K562 (cell line): ENCODE results near the gene FAM83D. TPM values are rescaled to one million over a fixed set of nuclear protein-coding genes. Genes with fewer than 3 reads are reported as not detected.

Experiments used
- CC2D1A ChIP-seq: fragments of 450-650 bp; IDR thresholded peaks from 2 replicates; pipeline ENCODE4 v1.6.1; 2017; ENCODE audit warnings: mild to moderate bottlenecking
- DMBX1 ChIP-seq: fragments of 250-450 bp; sonication (Bioruptor Pico); IDR thresholded peaks from 2 replicates; pipeline ENCODE4 v1.8.0; 2022; ENCODE audit warnings: inconsistent platforms, mild to moderate bottlenecking, moderate library complexity, borderline replicate concordance
- EP300 ChIP-seq: IDR thresholded peaks from 2 replicates; pipeline ENCODE4 v1.6.1; 2012; ENCODE audit warnings: low read length, improper control_type of control experiment
- ETV5 ChIP-seq: sonication (generic); formaldehyde crosslinking; IDR thresholded peaks from 2 replicates; pipeline ENCODE4 v1.4.0; 2020; ENCODE audit warnings: low read depth, mild to moderate bottlenecking, missing genetic modification reagents
- GABPB1 ChIP-seq: sonication (generic); formaldehyde crosslinking; IDR thresholded peaks from 2 replicates; pipeline ENCODE4 v1.8.0; 2022; ENCODE audit warnings: mild to moderate bottlenecking, missing genetic modification reagents
- KDM4B ChIP-seq, 2 experiments: fragments of 450-650 bp in 1 of 2; sonication (generic) in 1 of 2; IDR thresholded peaks; 2 replicates each; pipeline ENCODE4 v1.6.1; 2016 to 2017; ENCODE audit warnings: borderline replicate concordance in 2 of 2, antibody characterized with exemption in 1 of 2, low read depth in 1 of 2, mild to moderate bottlenecking in 1 of 2
- KDM5B ChIP-seq: fragments of 200-600 bp; sonication (generic); IDR thresholded peaks from 2 replicates; pipeline ENCODE4 v1.6.1; 2012; ENCODE audit warnings: low read depth, mild to moderate bottlenecking, moderate library complexity, low read length, control low read depth, inconsistent platforms; ENCODE audit not compliant: insufficient replicate concordance
- KLF1 ChIP-seq: fragments of 450-650 bp; IDR thresholded peaks from 2 replicates; pipeline ENCODE4 v1.6.1; 2016; ENCODE audit warnings: missing genetic modification characterization, missing compliant biosample characterization
- PYGO2 ChIP-seq: fragments of 450-650 bp; IDR thresholded peaks from 2 replicates; pipeline ENCODE4 v1.6.1; 2016; ENCODE audit warnings: mild to moderate bottlenecking, missing genetic modification characterization, moderate library complexity, missing compliant biosample characterization
- TEAD2 ChIP-seq: fragments of 450-650 bp; IDR thresholded peaks from 2 replicates; pipeline ENCODE4 v1.6.1; 2016; ENCODE audit warnings: missing genetic modification characterization, control low read depth, missing compliant biosample characterization
- TFAM ChIP-seq: fragments of 250-450 bp; sonication (Bioruptor Pico); conservative IDR thresholded peaks from 2 replicates; pipeline ENCODE4 v1.5.0; 2021; ENCODE audit warnings: mild to moderate bottlenecking, moderate library complexity
- YY1 ChIP-seq, 3 experiments: IDR thresholded peaks; 2 replicates each; pipeline ENCODE4 v1.6.1; 2011; ENCODE audit warnings: low read length in 2 of 3, mild to moderate bottlenecking in 2 of 3, moderate library complexity in 2 of 3, borderline replicate concordance in 1 of 3, control low read depth in 1 of 3, low read depth in 1 of 3; ENCODE audit not compliant: insufficient read depth in 3 of 3, insufficient replicate concordance in 2 of 3, control insufficient read depth in 1 of 3, insufficient read length in 1 of 3; ENCODE audit errors: extremely low read depth in 1 of 3
- ZBTB17 ChIP-seq: fragments of 450-650 bp; formaldehyde crosslinking; IDR thresholded peaks from 2 replicates; pipeline ENCODE4 v1.4.0; 2020; ENCODE audit warnings: mild to moderate bottlenecking
- ZNF174 ChIP-seq: fragments of 250-450 bp; sonication (Bioruptor Pico); IDR thresholded peaks from 2 replicates; pipeline ENCODE4 v1.4.0; 2020; ENCODE audit warnings: mild to moderate bottlenecking
- ZNF311 ChIP-seq: fragments of 250-450 bp; sonication (Bioruptor Pico); IDR thresholded peaks from 2 replicates; pipeline ENCODE4 v1.4.0; 2020; ENCODE audit warnings: mild to moderate bottlenecking, moderate library complexity
- ZNF436 ChIP-seq: fragments of 250-450, 450-650 bp; sonication (Bioruptor Pico); formaldehyde crosslinking; IDR thresholded peaks from 2 replicates; pipeline ENCODE4 v1.7.0; 2020; ENCODE audit warnings: mild to moderate bottlenecking
- ZNF445 ChIP-seq: fragments of 250-450 bp; sonication (Bioruptor Pico); IDR thresholded peaks from 2 replicates; pipeline ENCODE4 v1.4.0; 2020; ENCODE audit warnings: low read depth, mild to moderate bottlenecking, moderate library complexity
- ZNF584 ChIP-seq: fragments of 200-800 bp; sonication (Bioruptor generic); IDR thresholded peaks from 2 replicates; pipeline ENCODE4 v1.6.1; 2016; ENCODE audit warnings: low read depth, mild to moderate bottlenecking, missing genetic modification characterization, missing compliant biosample characterization
- polyA plus RNA-seq, 8 experiments: library from polyadenylated mRNA; depleted of rRNA in 4 of 8; stranded (reverse) in 5 of 8; unstranded in 3 of 8; fragments of >200 nt; fragmentation: Nextera tagmentation in 2 of 8; fragmentation: Illumina TruSeq in 1 of 8; extraction: Ambion mirVana in 2 of 8; extraction: Trizol in 1 of 8; gene quantifications; 2 replicates each; pipeline versions ENCODE4 v1.2.1 to v1.2.3, GENCODE V29; 2011 to 2014; ENCODE audit warnings: inconsistent platforms in 1 of 8, missing spikeins in 1 of 8
- total RNA-seq, 7 experiments: library from RNA; depleted of rRNA in 6 of 7; stranded (reverse); fragments of >200 nt in 6 of 7; fragmentation: Illumina TruSeq in 2 of 7; extraction: Trizol in 2 of 7; gene quantifications; 2 replicates each; pipeline versions ENCODE4 v1.2.1 to v1.2.3, GENCODE V29; 2011 to 2021; ENCODE audit warnings: low replicate concordance in 1 of 7
- TF ChIP-seq, protein P1 (sequence below), 2 experiments: fragments of 450-650 bp in 1 of 2; sonication (generic) in 1 of 2; formaldehyde crosslinking in 1 of 2; IDR thresholded peaks in 1 of 2; conservative IDR thresholded peaks in 1 of 2; 2 replicates each; pipeline versions ENCODE4 v1.6.1 to v1.8.1; 2016 to 2023; ENCODE audit warnings: mild to moderate bottlenecking in 2 of 2, moderate library complexity in 2 of 2, inconsistent platforms in 1 of 2, missing genetic modification reagents in 1 of 2
- TF ChIP-seq, protein P2 (sequence below): fragments of 250-450 bp; sonication (Bioruptor Pico); IDR thresholded peaks from 2 replicates; pipeline ENCODE4 v1.4.0; 2020; ENCODE audit warnings: mild to moderate bottlenecking, moderate library complexity, borderline replicate concordance
- TF ChIP-seq, protein P3 (sequence below): conservative IDR thresholded peaks from 2 replicates; pipeline ENCODE4 v1.6.1; 2011; ENCODE audit warnings: low read depth, mild to moderate bottlenecking, low read length; ENCODE audit not compliant: control insufficient read depth
- TF ChIP-seq, protein P4 (sequence below): sonication (generic); formaldehyde crosslinking; IDR thresholded peaks from 2 replicates; pipeline ENCODE4 v1.8.1; 2023; ENCODE audit warnings: mild to moderate bottlenecking, missing genetic modification reagents, moderate library complexity

Gene FAM83D
- total and polyA plus RNA-seq, 9 of the 15 experiments (the other 6 are each of a cell fraction or from before 2014, with no cell fraction given) = 8.2 to 66.1 (median 43.5) TPM

DNA sequence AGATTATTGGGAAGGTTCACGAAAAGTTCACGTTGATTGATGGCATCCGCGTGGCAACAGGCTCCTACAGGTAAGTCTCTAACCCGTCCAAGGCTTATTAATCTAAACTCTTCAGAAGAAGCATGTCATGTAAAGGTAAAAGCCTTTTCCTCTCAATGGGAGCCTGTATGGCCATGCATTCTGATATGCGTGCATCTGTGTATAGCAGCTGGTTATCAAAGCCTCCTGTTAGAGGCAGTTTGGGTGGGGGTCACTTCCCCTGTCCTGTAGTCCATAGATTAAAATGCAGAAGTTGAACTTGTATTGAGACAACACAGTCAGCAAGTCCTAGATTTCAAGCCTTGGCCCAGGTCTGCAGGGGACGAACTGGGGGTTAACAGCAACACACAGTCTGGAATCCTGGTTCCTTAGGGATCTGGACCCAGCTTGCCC, 21.7 kb downstream of the FAM83D start (continued):
- TF ChIP-seq ETV5 = peak; percentile 94
- TF ChIP-seq ZNF174 (CRISPR knock-in tag) = no peak
- no peak for TF ChIP-seq KDM4B (IDR thresholded peaks at IDR 0.05; ENCODE audit: borderline replicate concordance in 2 of 2, low read depth in 1 of 2)
- TF ChIP-seq TEAD2 (tag) = no peak
- no peak for TF ChIP-seq KDM5B
- peak; percentile 87 for TF ChIP-seq ZNF584 (CRISPR knock-in tag)
- TF ChIP-seq ZNF311 (CRISPR knock-in tag) = peak; percentile 73
- TF ChIP-seq CC2D1A = peak; percentile 99
- TF ChIP-seq, protein P1, sequence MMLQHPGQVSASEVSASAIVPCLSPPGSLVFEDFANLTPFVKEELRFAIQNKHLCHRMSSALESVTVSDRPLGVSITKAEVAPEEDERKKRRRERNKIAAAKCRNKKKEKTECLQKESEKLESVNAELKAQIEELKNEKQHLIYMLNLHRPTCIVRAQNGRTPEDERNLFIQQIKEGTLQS (IDR thresholded peaks at IDR 0.05) = no peak
- TF ChIP-seq, protein P1 (CRISPR knock-in tag; conservative IDR thresholded peaks at IDR 0.05) = no peak
- TF ChIP-seq ZNF445 (CRISPR knock-in tag) = peak; percentile 44; the same call in 1 of the 2 replicates
- TF ChIP-seq DMBX1 (CRISPR knock-in tag) = peak; percentile 94
- TF ChIP-seq TFAM (CRISPR knock-in tag) = no peak
- peak; percentile 91 for TF ChIP-seq KLF1 (tag)
- TF ChIP-seq, protein P2, sequence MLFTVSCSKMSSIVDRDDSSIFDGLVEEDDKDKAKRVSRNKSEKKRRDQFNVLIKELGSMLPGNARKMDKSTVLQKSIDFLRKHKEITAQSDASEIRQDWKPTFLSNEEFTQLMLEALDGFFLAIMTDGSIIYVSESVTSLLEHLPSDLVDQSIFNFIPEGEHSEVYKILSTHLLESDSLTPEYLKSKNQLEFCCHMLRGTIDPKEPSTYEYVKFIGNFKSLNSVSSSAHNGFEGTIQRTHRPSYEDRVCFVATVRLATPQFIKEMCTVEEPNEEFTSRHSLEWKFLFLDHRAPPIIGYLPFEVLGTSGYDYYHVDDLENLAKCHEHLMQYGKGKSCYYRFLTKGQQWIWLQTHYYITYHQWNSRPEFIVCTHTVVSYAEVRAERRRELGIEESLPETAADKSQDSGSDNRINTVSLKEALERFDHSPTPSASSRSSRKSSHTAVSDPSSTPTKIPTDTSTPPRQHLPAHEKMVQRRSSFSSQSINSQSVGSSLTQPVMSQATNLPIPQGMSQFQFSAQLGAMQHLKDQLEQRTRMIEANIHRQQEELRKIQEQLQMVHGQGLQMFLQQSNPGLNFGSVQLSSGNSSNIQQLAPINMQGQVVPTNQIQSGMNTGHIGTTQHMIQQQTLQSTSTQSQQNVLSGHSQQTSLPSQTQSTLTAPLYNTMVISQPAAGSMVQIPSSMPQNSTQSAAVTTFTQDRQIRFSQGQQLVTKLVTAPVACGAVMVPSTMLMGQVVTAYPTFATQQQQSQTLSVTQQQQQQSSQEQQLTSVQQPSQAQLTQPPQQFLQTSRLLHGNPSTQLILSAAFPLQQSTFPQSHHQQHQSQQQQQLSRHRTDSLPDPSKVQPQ (CRISPR knock-in tag) = no peak
- TF ChIP-seq EP300 = peak; percentile 99
- TF ChIP-seq, protein P3, sequence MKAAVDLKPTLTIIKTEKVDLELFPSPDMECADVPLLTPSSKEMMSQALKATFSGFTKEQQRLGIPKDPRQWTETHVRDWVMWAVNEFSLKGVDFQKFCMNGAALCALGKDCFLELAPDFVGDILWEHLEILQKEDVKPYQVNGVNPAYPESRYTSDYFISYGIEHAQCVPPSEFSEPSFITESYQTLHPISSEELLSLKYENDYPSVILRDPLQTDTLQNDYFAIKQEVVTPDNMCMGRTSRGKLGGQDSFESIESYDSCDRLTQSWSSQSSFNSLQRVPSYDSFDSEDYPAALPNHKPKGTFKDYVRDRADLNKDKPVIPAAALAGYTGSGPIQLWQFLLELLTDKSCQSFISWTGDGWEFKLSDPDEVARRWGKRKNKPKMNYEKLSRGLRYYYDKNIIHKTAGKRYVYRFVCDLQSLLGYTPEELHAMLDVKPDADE = peak; percentile 97
- TF ChIP-seq, protein P4, sequence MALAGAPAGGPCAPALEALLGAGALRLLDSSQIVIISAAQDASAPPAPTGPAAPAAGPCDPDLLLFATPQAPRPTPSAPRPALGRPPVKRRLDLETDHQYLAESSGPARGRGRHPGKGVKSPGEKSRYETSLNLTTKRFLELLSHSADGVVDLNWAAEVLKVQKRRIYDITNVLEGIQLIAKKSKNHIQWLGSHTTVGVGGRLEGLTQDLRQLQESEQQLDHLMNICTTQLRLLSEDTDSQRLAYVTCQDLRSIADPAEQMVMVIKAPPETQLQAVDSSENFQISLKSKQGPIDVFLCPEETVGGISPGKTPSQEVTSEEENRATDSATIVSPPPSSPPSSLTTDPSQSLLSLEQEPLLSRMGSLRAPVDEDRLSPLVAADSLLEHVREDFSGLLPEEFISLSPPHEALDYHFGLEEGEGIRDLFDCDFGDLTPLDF (CRISPR knock-in tag) = no peak
- peak; percentile 71 for TF ChIP-seq PYGO2 (tag)
- TF ChIP-seq YY1 (IDR thresholded peaks at IDR 0.05; ENCODE audit: borderline replicate concordance in 1 of 3, control insufficient read depth in 1 of 3, extremely low read depth in 1 of 3, insufficient read depth in 3 of 3, insufficient read length in 1 of 3, insufficient replicate concordance in 2 of 3, low read depth in 1 of 3, low read length in 2 of 3) = peak in 1 of 3 experiments; percentile 62
- no peak for TF ChIP-seq ZNF436 (CRISPR knock-in tag)
- peak; percentile 63 for TF ChIP-seq GABPB1 (CRISPR knock-in tag)
- TF ChIP-seq ZBTB17 (CRISPR knock-in tag) = peak; percentile 68; the same call in 1 of the 2 replicates
